Measurements from ENCODE around the gene AVP.
A peak's percentile ranks its signal among the peaks of the same experiment; 100 is the strongest.

Gene AVP

DNA sequence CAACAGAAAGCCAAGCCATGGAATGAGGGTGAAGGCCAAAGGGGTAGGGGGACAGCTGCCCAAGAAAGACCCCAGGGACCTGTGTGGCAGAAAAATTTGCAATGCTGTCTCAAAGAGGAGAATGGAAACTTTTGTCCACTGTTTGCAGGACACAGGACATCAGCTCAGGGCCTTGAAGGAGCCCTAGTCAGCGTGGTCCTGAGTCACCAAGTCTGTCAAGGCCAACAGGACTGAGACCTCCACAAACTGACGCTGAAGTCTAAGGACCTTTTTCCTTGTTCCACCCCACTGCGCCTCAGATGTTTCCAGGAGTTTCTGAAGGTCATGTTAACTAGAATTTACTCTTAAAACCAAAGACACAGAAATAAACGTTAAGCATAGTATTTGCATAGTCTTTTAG, 31.8 kb upstream of the AVP start:
- no peaks in the 10 kb centered on the region for H3K9me3 ChIP-seq (ENCODE audit: control insufficient read depth, low read length)
- H3K4me2 ChIP-seq (ENCODE audit: low read length), result no peak overlapping the region
- H3K4me3 ChIP-seq (ENCODE audit: low read depth, low read length), result no peak overlapping the region
- H3K27me3 ChIP-seq (ENCODE audit: control insufficient read depth, insufficient read depth, low read length), result no peaks in the 10 kb centered on the region
- H3K27ac ChIP-seq, result no peak overlapping the region
- no peak overlapping the region for H3K9ac ChIP-seq
- peaks cover 2% of the 10 kb centered on the region for H3K79me2 ChIP-seq
- TF ChIP-seq, protein P1, sequence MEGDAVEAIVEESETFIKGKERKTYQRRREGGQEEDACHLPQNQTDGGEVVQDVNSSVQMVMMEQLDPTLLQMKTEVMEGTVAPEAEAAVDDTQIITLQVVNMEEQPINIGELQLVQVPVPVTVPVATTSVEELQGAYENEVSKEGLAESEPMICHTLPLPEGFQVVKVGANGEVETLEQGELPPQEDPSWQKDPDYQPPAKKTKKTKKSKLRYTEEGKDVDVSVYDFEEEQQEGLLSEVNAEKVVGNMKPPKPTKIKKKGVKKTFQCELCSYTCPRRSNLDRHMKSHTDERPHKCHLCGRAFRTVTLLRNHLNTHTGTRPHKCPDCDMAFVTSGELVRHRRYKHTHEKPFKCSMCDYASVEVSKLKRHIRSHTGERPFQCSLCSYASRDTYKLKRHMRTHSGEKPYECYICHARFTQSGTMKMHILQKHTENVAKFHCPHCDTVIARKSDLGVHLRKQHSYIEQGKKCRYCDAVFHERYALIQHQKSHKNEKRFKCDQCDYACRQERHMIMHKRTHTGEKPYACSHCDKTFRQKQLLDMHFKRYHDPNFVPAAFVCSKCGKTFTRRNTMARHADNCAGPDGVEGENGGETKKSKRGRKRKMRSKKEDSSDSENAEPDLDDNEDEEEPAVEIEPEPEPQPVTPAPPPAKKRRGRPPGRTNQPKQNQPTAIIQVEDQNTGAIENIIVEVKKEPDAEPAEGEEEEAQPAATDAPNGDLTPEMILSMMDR (IDR thresholded peaks at IDR 0.05), result no peak
- no peak overlapping the region for H2AFZ ChIP-seq
- no peaks in the 10 kb centered on the region for H3K36me3 ChIP-seq (ENCODE audit: control insufficient read depth, insufficient read depth, low read length)
- H3K4me1 ChIP-seq, result peaks cover 5% of the 10 kb centered on the region

DNA sequence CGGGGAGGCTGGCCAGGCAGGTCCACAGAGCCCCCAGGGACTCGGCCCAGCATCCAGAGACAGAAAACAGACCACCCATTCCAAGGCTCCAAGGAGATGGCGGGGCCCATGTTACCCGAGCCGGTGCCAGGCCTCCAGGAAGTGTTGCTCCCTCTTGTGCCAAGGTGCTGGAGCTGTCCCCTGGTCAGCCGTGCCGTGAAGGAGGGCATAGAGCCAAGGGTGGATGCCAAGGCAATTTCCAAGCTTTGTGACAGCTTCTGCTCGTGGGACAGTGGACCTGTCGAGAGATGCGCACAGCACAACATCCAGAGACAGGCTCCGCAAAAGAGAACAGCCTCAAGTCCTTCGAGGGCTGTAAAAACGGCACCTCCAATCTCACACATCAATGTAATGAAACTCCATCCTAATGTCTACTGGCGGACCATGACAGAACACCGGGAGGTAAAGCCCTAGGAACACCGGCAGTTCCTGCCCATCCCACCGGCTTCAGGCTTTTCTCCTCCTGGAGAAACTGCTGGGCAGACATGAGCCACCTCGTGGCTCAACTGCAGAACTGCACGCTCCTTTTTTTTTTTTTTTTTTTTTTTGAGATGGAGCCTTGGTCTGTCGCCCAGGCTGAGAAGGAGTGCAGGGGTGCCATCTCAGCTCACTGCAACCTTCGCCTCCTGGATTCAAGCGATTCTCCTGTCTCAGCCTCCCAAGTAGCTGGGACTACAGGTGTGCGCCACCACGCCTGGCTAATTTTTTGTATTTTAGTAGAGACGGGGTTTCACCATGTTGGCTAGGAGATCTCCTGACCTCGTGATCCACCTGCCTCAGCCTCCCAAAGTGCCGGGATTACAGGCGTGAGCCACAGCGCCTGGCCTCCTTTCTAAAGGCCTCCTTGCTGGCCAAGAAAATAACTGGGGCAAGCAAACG, 30.9 kb upstream of the AVP start:
- TF ChIP-seq, protein P1 (IDR thresholded peaks at IDR 0.05), result peak; percentile 82
- Histone ChIP-seq H3K79me2 (peaks cover 2% of the 10 kb centered on the region), H3K4me1 (peaks cover 5% of the 10 kb centered on the region), H2AFZ (peak overlapping the region; percentile 15), H3K27me3 (ENCODE audit: control insufficient read depth, insufficient read depth, low read length) (no peaks in the 10 kb centered on the region), H3K36me3 (ENCODE audit: control insufficient read depth, insufficient read depth, low read length) (no peaks in the 10 kb centered on the region), H3K9ac (no peak overlapping the region), H3K4me3 (ENCODE audit: low read depth, low read length) (no peak overlapping the region), H3K9me3 (ENCODE audit: control insufficient read depth, low read length) (no peaks in the 10 kb centered on the region), H3K4me2 (ENCODE audit: low read length) (no peak overlapping the region), H3K27ac (no peak overlapping the region)

DNA sequence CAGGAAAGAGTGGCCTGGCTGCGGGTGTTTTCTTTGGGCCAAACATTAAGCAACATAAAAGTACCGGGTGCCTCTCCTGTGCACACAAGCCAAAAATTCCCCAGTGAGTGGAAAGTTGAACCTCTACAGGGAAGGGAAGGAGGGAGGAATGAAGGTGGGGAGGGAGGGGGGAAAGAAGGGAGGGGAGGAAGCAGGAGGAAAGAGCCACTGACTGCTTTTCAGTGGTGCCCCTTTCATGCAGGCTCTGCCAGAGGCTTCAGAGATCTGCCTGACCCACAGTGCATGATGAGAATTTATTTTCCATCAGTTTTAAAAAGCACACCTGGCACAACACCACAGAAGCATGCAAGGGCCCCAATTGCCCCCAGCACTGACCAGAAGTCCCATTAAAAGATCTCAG, 27.5 kb upstream of the AVP start:
- no peak overlapping the region for H3K4me2 ChIP-seq (ENCODE audit: low read length)
- no peak overlapping the region for H3K9ac ChIP-seq
- peaks cover 2% of the 10 kb centered on the region for H3K79me2 ChIP-seq
- H3K4me1 ChIP-seq, result peaks cover 3% of the 10 kb centered on the region
- no peaks in the 10 kb centered on the region for H3K9me3 ChIP-seq (ENCODE audit: control insufficient read depth, low read length)
- H3K27me3 ChIP-seq (ENCODE audit: control insufficient read depth, insufficient read depth, low read length), result no peaks in the 10 kb centered on the region
- TF ChIP-seq, protein P1 (IDR thresholded peaks at IDR 0.05), result no peak
- H3K4me3 ChIP-seq (ENCODE audit: low read depth, low read length), result no peak overlapping the region
- no peak overlapping the region for H3K27ac ChIP-seq
- H3K36me3 ChIP-seq (ENCODE audit: control insufficient read depth, insufficient read depth, low read length), result no peaks in the 10 kb centered on the region
- H2AFZ ChIP-seq, result no peak overlapping the region

DNA sequence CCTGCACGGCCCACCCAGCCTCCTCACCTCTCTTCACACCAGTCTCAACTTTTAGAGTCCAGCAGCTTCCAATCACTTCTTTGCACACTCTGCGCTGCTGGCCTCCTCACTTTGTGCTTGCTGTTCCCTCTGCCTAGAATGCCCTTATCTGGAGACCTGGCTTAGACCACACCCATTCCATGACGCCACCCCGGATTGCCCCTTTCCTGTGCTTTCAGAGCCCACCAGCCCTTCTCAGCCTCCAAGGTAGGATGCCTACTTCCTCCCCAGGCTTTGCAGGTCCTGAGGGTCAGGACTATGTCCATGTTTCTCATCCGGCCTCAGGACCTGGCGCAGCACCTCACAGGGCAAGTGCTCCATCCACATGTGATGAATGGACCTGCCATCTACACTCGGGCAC, 27.0 kb upstream of the AVP start:
- peaks cover 2% of the 10 kb centered on the region for H3K79me2 ChIP-seq
- no peaks in the 10 kb centered on the region for H3K9me3 ChIP-seq (ENCODE audit: control insufficient read depth, low read length)
- H3K36me3 ChIP-seq (ENCODE audit: control insufficient read depth, insufficient read depth, low read length), result no peaks in the 10 kb centered on the region
- no peak overlapping the region for H3K9ac ChIP-seq
- H2AFZ ChIP-seq, result no peak overlapping the region
- TF ChIP-seq, protein P1 (IDR thresholded peaks at IDR 0.05), result no peak
- no peak overlapping the region for H3K4me3 ChIP-seq (ENCODE audit: low read depth, low read length)
- H3K27me3 ChIP-seq (ENCODE audit: control insufficient read depth, insufficient read depth, low read length), result no peaks in the 10 kb centered on the region
- no peak overlapping the region for H3K4me2 ChIP-seq (ENCODE audit: low read length)
- H3K27ac ChIP-seq, result no peak overlapping the region
- peaks cover 3% of the 10 kb centered on the region for H3K4me1 ChIP-seq
